Activated gamma-delta T cell (primary cell): Measurements from ENCODE around the gene FAM13B.
"Not testable (repeated sequence)": the region's sequence is repeated elsewhere in the genome, so short reads cannot be mapped to it uniquely, and the experiment has no call there.

Experiments
- DNase-seq: peaks from one replicate; lab custom pipeline; 2025; lab: John Stamatoyannopoulos, UW

The FAM13B gene

GRCh38 chr5:137975208-137975607, 57.7 kb downstream of the FAM13B start:
- DNase-seq, result no peak

- not testable (repeated sequence) for DNase-seq
Measured at GRCh38 chr5:137970384-137970783, 62.5 kb downstream of the FAM13B start.

- DNase-seq, result no peak
Measured at GRCh38 chr5:137960819-137961218, 72.1 kb downstream of the FAM13B start.

GRCh38 chr5:137960141-137960540, 72.7 kb downstream of the FAM13B start:
- no peak for DNase-seq

- no peak for DNase-seq
Measured at GRCh38 chr5:137959488-137959887, 73.4 kb downstream of the FAM13B start.

- no peak for DNase-seq
Measured at GRCh38 chr5:137957948-137958347, 74.9 kb downstream of the FAM13B start.

GRCh38 chr5:137954131-137954879, 78.6 kb downstream of the FAM13B start:
- no peak for DNase-seq

GRCh38 chr5:137945825-137946224, 87.1 kb downstream of the FAM13B start:
- DNase-seq, result no peak

GRCh38 chr5:137944280-137944679, 88.6 kb downstream of the FAM13B start:
- DNase-seq, result not testable (repeated sequence)

GRCh38 chr5:137939331-137939730, 93.5 kb downstream of the FAM13B start:
- no peak for DNase-seq

GRCh38 chr5:137938751-137939143, 94.1 kb downstream of the FAM13B start:
- no peak for DNase-seq

GRCh38 chr5:137937994-137938750, 94.7 kb downstream of the FAM13B start:
- DNase-seq, result no peak

GRCh38 chr5:137935694-137936093, 97.2 kb downstream of the FAM13B start:
- no peak for DNase-seq

- no peak for DNase-seq
Measured at GRCh38 chr5:137935190-137935589, 97.7 kb downstream of the FAM13B start.

GRCh38 chr5:137933491-137933911, 99.4 kb downstream of the FAM13B start:
- no peak for DNase-seq

- no peak for DNase-seq
Measured at GRCh38 chr5:137932800-137933199, 100.1 kb downstream of the FAM13B start.

GRCh38 chr5:137923856-137924255, 109.0 kb downstream of the FAM13B start:
- no peak for DNase-seq

- DNase-seq, result no peak
Measured at GRCh38 chr5:137921931-137922330, 110.9 kb downstream of the FAM13B start.

GRCh38 chr5:137916923-137917322, 116.0 kb downstream of the FAM13B start:
- no peak for DNase-seq

GRCh38 chr5:137914758-137915157, 118.1 kb downstream of the FAM13B start:
- no peak for DNase-seq

- DNase-seq, result no peak
Measured at GRCh38 chr5:137902408-137903133, 130.3 kb downstream of the FAM13B start.

GRCh38 chr5:137901011-137901817, 131.7 kb downstream of the FAM13B start:
- no peak for DNase-seq
